Neural cell (in vitro differentiated cells): ENCODE measurements around the gene SUGCT. TPM values are rescaled to one million over a fixed set of nuclear protein-coding genes. Genes with fewer than 3 reads are reported as not detected.

Experiments
- H2AFZ ChIP-seq: fragments of 200-600, 300-800 bp; sonication (generic), shearing (Covaris generic); 2 replicates; pipeline ENCODE4 v1.6.0; 2014; ENCODE audit warnings: low read depth, mild to moderate bottlenecking, antibody characterized with exemption, low read length, moderate library complexity
- H3F3A ChIP-seq: fragments of 200-600 bp; shearing (Covaris generic); 2 replicates; pipeline ENCODE4 v1.6.1; 2016; ENCODE audit warnings: mild to moderate bottlenecking, moderate library complexity, mixed read lengths, antibody characterized with exemption, low read length; ENCODE audit not compliant: insufficient read depth, poor library complexity, severe bottlenecking
- H3K27ac ChIP-seq: fragments of 200-600, 300-800 bp; sonication (generic), shearing (Covaris generic); 2 replicates; pipeline ENCODE4 v1.5.1; 2014; ENCODE audit warnings: mild to moderate bottlenecking, low read length, moderate library complexity
- H3K27me3 ChIP-seq: fragments of 300-800, 200-600 bp; sonication (generic), shearing (Covaris generic); 2 replicates; pipeline ENCODE4 v1.6.0; 2014; ENCODE audit warnings: mild to moderate bottlenecking, low read depth, low read length, moderate library complexity; ENCODE audit not compliant: insufficient read depth
- H3K36me3 ChIP-seq: fragments of 300-800, 200-600 bp; sonication (generic), shearing (Covaris generic); 2 replicates; pipeline ENCODE4 v1.5.1; 2014; ENCODE audit warnings: mild to moderate bottlenecking, antibody characterized with exemption, low read length, moderate library complexity; ENCODE audit not compliant: insufficient read depth
- H3K4me2 ChIP-seq: fragments of 300-800, 200-600 bp; sonication (generic), shearing (Covaris generic); 2 replicates; pipeline ENCODE4 v1.6.0; 2014; ENCODE audit warnings: mild to moderate bottlenecking, low read length
- H3K4me3 ChIP-seq: fragments of 300-800, 200-600 bp; sonication (generic), shearing (Covaris generic); 2 replicates; pipeline ENCODE4 v1.5.1; 2014; ENCODE audit warnings: mild to moderate bottlenecking, low read length, moderate library complexity
- H3K79me2 ChIP-seq: fragments of 200-600 bp; shearing (Covaris generic); replicated peaks from 2 replicates; pipeline ENCODE4 v1.6.0; 2014; ENCODE audit warnings: mild to moderate bottlenecking, low read length, moderate library complexity; ENCODE audit not compliant: insufficient read depth
- H3K9ac ChIP-seq: fragments of 300-800, 200-600 bp; sonication (generic), shearing (Covaris generic); 2 replicates; pipeline ENCODE4 v1.6.1; 2016; ENCODE audit warnings: mild to moderate bottlenecking, low read length, mixed read lengths
- H3K9me2 ChIP-seq: fragments of 200-600 bp; shearing (Covaris generic); 2 replicates; pipeline ENCODE4 v1.6.1; 2016; ENCODE audit warnings: mild to moderate bottlenecking, low read length, mixed read lengths; ENCODE audit not compliant: insufficient read depth
- H3K9me3 ChIP-seq: fragments of 200-600, 300-800 bp; sonication (generic), shearing (Covaris generic); 2 replicates; pipeline ENCODE4 v1.6.1; 2016; ENCODE audit warnings: mild to moderate bottlenecking, mixed run types, low read length, moderate library complexity, mixed read lengths
- H4K20me1 ChIP-seq: fragments of 200-600 bp; shearing (Covaris generic); 2 replicates; pipeline ENCODE4 v1.6.1; 2016; ENCODE audit warnings: mild to moderate bottlenecking, mixed run types; ENCODE audit not compliant: insufficient read depth
- EP300 ChIP-seq: fragments of 450-650 bp; conservative IDR thresholded peaks from 2 replicates; pipeline ENCODE4 v1.6.1; 2014; ENCODE audit warnings: antibody characterized with exemption, mild to moderate bottlenecking, moderate library complexity; ENCODE audit not compliant: poor library complexity, severe bottlenecking
- EZH2 ChIP-seq: fragments of 200-600, 300-800 bp; shearing (Covaris generic), sonication (generic); IDR thresholded peaks from 2 replicates; pipeline ENCODE4 v1.6.1; 2014; ENCODE audit warnings: antibody characterized with exemption, low read length, borderline replicate concordance, mild to moderate bottlenecking; ENCODE audit not compliant: insufficient read depth, poor library complexity, severe bottlenecking
- MXI1 ChIP-seq: fragments of 450-650 bp; conservative IDR thresholded peaks from 2 replicates; pipeline ENCODE4 v1.6.1; 2014; ENCODE audit warnings: antibody characterized with exemption, mild to moderate bottlenecking; ENCODE audit not compliant: poor library complexity, severe bottlenecking
- POLR2AphosphoS5 ChIP-seq: IDR thresholded peaks from 2 replicates; pipeline ENCODE4 v1.6.1; 2012
- RAD21 ChIP-seq: fragments of 450-650 bp; conservative IDR thresholded peaks from 2 replicates; pipeline ENCODE4 v1.6.1; 2014; ENCODE audit warnings: antibody characterized with exemption, mild to moderate bottlenecking, moderate library complexity
- SMC3 ChIP-seq: fragments of 450-650 bp; conservative IDR thresholded peaks from 2 replicates; pipeline ENCODE4 v1.6.1; 2014; ENCODE audit warnings: antibody characterized with exemption, mild to moderate bottlenecking, moderate library complexity; ENCODE audit not compliant: poor library complexity
- TAF1 ChIP-seq: IDR thresholded peaks from 2 replicates; pipeline ENCODE4 v1.6.1; 2012; ENCODE audit warnings: low read depth
- polyA plus RNA-seq: library from polyadenylated mRNA; depleted of rRNA; stranded (reverse); fragments of >200 nt; gene quantifications from 2 replicates; pipeline ENCODE4 v1.2.3, GENCODE V29; 2014
- TF ChIP-seq, protein P1 (sequence below): IDR thresholded peaks from 2 replicates; pipeline ENCODE4 v1.6.1; 2012; ENCODE audit warnings: borderline replicate concordance
- TF ChIP-seq, protein P2 (sequence below): fragments of 450-650 bp; IDR thresholded peaks from 2 replicates; pipeline ENCODE4 v1.5.1; 2014; ENCODE audit warnings: antibody characterized with exemption, mild to moderate bottlenecking, moderate library complexity; ENCODE audit not compliant: poor library complexity, severe bottlenecking

The SUGCT gene
- polyA plus RNA-seq, 1 donor from 2014 or later: not detected

DNA sequence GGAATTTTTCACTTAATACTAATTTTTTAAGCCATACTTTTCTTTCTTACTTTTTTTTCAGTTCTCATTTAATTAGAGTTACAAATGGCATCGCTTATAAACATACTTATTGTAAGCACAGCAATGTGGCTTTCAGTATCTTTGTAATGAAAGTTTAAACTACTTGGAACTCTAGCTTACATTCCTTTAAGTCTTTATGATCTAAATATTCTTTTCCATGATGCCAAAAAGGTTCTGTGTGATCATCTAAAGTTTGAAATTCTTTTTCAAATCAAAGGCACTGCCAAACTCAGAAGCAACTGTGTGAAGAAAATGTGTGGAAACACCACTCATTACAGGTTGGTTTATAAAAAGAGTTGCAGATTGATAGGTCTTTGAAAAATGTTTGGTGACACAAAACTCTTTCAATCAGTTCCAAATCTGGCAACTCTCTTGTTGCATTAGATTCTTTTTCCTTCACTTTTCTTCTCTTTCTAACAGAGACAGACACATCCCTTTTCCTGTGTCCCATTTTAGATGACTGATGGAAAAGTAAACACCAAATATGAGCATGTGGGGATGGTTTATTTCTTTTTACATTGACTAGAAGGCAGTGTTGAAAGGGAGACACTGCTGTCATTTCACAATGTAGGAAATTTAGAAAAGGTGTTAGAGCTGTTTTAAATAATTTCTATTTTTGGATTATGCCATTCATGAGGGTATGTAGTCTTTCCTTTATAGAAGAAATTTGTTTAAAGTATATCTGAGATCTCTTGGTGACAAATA lies 392.3 kb downstream of the SUGCT start:
- Histone ChIP-seq H3K27me3 (no peaks in the 10 kb centered on the region), H3K9ac (no peak overlapping the region), H4K20me1 (no peaks in the 10 kb centered on the region), H3K9me3 (no peaks in the 10 kb centered on the region), H3F3A (no peaks in the 10 kb centered on the region), H3K9me2 (no peaks in the 10 kb centered on the region), H3K4me3 (no peak overlapping the region), H3K79me2 (no peaks in the 10 kb centered on the region), H2AFZ (no peak overlapping the region), H3K36me3 (no peaks in the 10 kb centered on the region), H3K4me2 (no peak overlapping the region), H3K27ac (no peak overlapping the region)
- TF ChIP-seq SMC3 (no peak), EZH2 (no peak), POLR2AphosphoS5 (no peak), TAF1 (no peak), RAD21 (no peak), EP300 (no peak), MXI1 (no peak)
- TF ChIP-seq, protein P1, sequence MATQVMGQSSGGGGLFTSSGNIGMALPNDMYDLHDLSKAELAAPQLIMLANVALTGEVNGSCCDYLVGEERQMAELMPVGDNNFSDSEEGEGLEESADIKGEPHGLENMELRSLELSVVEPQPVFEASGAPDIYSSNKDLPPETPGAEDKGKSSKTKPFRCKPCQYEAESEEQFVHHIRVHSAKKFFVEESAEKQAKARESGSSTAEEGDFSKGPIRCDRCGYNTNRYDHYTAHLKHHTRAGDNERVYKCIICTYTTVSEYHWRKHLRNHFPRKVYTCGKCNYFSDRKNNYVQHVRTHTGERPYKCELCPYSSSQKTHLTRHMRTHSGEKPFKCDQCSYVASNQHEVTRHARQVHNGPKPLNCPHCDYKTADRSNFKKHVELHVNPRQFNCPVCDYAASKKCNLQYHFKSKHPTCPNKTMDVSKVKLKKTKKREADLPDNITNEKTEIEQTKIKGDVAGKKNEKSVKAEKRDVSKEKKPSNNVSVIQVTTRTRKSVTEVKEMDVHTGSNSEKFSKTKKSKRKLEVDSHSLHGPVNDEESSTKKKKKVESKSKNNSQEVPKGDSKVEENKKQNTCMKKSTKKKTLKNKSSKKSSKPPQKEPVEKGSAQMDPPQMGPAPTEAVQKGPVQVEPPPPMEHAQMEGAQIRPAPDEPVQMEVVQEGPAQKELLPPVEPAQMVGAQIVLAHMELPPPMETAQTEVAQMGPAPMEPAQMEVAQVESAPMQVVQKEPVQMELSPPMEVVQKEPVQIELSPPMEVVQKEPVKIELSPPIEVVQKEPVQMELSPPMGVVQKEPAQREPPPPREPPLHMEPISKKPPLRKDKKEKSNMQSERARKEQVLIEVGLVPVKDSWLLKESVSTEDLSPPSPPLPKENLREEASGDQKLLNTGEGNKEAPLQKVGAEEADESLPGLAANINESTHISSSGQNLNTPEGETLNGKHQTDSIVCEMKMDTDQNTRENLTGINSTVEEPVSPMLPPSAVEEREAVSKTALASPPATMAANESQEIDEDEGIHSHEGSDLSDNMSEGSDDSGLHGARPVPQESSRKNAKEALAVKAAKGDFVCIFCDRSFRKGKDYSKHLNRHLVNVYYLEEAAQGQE: no peak
- TF ChIP-seq, protein P2, sequence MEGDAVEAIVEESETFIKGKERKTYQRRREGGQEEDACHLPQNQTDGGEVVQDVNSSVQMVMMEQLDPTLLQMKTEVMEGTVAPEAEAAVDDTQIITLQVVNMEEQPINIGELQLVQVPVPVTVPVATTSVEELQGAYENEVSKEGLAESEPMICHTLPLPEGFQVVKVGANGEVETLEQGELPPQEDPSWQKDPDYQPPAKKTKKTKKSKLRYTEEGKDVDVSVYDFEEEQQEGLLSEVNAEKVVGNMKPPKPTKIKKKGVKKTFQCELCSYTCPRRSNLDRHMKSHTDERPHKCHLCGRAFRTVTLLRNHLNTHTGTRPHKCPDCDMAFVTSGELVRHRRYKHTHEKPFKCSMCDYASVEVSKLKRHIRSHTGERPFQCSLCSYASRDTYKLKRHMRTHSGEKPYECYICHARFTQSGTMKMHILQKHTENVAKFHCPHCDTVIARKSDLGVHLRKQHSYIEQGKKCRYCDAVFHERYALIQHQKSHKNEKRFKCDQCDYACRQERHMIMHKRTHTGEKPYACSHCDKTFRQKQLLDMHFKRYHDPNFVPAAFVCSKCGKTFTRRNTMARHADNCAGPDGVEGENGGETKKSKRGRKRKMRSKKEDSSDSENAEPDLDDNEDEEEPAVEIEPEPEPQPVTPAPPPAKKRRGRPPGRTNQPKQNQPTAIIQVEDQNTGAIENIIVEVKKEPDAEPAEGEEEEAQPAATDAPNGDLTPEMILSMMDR: no peak

DNA sequence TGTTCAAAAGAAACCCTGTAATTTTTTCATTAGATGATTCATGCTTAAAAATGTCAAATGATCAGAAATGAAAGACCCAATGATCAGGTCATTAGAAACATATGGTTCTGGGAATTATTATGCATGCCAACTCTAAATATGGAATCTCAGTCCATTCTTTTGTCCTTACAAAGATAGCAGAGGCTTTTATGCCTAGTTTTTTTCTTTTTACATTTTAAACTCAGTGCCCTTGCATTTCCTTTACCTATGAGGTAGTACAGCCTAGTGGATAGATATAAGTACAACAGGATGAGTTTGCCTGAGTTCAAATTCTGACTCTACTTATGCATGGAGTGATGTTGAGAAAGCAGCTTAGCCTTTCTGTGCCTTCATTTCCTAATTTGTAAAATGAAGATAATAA lies 392.9 kb downstream of the SUGCT start:
- Histone ChIP-seq H3K36me3 (no peaks in the 10 kb centered on the region), H2AFZ (no peak overlapping the region), H3F3A (no peaks in the 10 kb centered on the region), H3K9me3 (no peaks in the 10 kb centered on the region), H3K79me2 (no peaks in the 10 kb centered on the region), H3K27me3 (no peaks in the 10 kb centered on the region), H3K27ac (no peak overlapping the region), H3K9ac (no peak overlapping the region), H4K20me1 (no peaks in the 10 kb centered on the region), H3K9me2 (no peaks in the 10 kb centered on the region), H3K4me2 (no peak overlapping the region), H3K4me3 (no peak overlapping the region)
- TF ChIP-seq POLR2AphosphoS5: no peak
- no peak for TF ChIP-seq EP300
- TF ChIP-seq SMC3: no peak
- TF ChIP-seq, protein P2: no peak
- TF ChIP-seq, protein P1: no peak
- no peak for TF ChIP-seq RAD21
- TF ChIP-seq MXI1: no peak
